ENCODE measurements around the gene DPAGT1. TPM values are rescaled to one million over a fixed set of nuclear protein-coding genes. Genes with fewer than 3 reads are reported as not detected.

Gene DPAGT1
- total and polyA plus RNA-seq, 2 of the 8 experiments (the other 6 are each of a cell fraction or from before 2014, with no cell fraction given) = 59.8 to 236 TPM

GRCh38 chr11:119125821-119126220, 24.2 kb upstream of the DPAGT1 start:
- Histone ChIP-seq H3K9ac (replicated peaks in 1 of 4; ENCODE audit: extremely low read depth in 1 of 4, low read depth in 3 of 4, low read length in 3 of 4) (no peak overlapping the region), H2BK12ac (ENCODE audit: low read depth, low read length) (no peak overlapping the region)
- FAIRE-seq = no peak
- no peak for TF ChIP-seq SP2 (IDR thresholded peaks at IDR 0.05; ENCODE audit: low read length)
- TF ChIP-seq ATF2 (IDR thresholded peaks at IDR 0.05; ENCODE audit: low read length) = no peak
- TF ChIP-seq RBBP5 (IDR thresholded peaks at IDR 0.05; ENCODE audit: borderline replicate concordance, low read depth, low read length) = no peak
- TF ChIP-seq POLR2A (IDR thresholded peaks at IDR 0.05; ENCODE audit: control extremely low read depth in 1 of 2, low read depth in 2 of 2, low read length in 2 of 2) = no peak
- no peak for TF ChIP-seq BCL11A (IDR thresholded peaks at IDR 0.05; ENCODE audit: low read depth in 2 of 2, low read length in 2 of 2)
- no peak for TF ChIP-seq BACH1 (IDR thresholded peaks at IDR 0.05; ENCODE audit: low read length)
- no peak for TF ChIP-seq TEAD4 (IDR thresholded peaks at IDR 0.05; ENCODE audit: low read depth, low read length)
- TF ChIP-seq RXRA (IDR thresholded peaks at IDR 0.05; ENCODE audit: insufficient read depth, low read depth, low read length) = no peak
- TF ChIP-seq YY1 (IDR thresholded peaks at IDR 0.05; ENCODE audit: low read depth, low read length) = no peak
- no peak for TF ChIP-seq POLR2AphosphoS5 (IDR thresholded peaks at IDR 0.05; ENCODE audit: low read depth, low read length)
- no peak for TF ChIP-seq SIN3A (conservative IDR thresholded peaks at IDR 0.05 in 1 of 2, IDR thresholded peaks at IDR 0.05 in 1 of 2; ENCODE audit: low read depth in 1 of 2, low read length in 2 of 2)
- TF ChIP-seq TAF7 (optimal IDR thresholded peaks at IDR 0.05; ENCODE audit: borderline replicate concordance, low read depth, low read length) = no peak
- TF ChIP-seq PHF8 (conservative IDR thresholded peaks at IDR 0.05; ENCODE audit: low read depth, low read length) = no peak

More at GRCh38 chr11:119125821-119126220, 24.2 kb upstream of the DPAGT1 start:
- 89% methylated on average over 6 of the region's 6 CpGs; no CpG with 5 or more reads in 1 of the 2 experiments for WGBS, 2 experiments (ENCODE audit: extremely low coverage in 1 of 2, insufficient coverage in 1 of 2, insufficient read length in 1 of 2, insufficient replicate concordance in 2 of 2, low coverage in 1 of 2, low lambda C conversion rate in 2 of 2, missing lambda C conversion rate in 1 of 2)
- peaks cover 7 to 26% of the 10 kb centered on the region in 2 experiments for H3K79me2 ChIP-seq (ENCODE audit: control insufficient read depth in 1 of 2, insufficient read depth in 2 of 2, low read length in 2 of 2)
- no peak overlapping the region for H3K27ac ChIP-seq (ENCODE audit: low read depth, low read length)
- ChIA-PET POLR2A (ENCODE audit: partially characterized antibody) (interaction anchor here (0.5 to 3.2 kb wide), 7 partner anchors 9 to 1526 kb away, joined by 3 to 19 read pairs (median 4); partner anchors contain the start of genes CBL and MCAM), CTCF (ENCODE audit: partially characterized antibody) (interaction anchor here (1.0 to 2.5 kb wide), 6 partner anchors 15 to 172 kb away, joined by 3 to 9 read pairs (median 4); no protein-coding TSS in a partner anchor)
- H2BK5ac ChIP-seq (ENCODE audit: low read depth, low read length) = no peak overlapping the region
- H3K18ac ChIP-seq (ENCODE audit: extremely low read depth, low read length) = no peak overlapping the region
- peaks cover 7% of the 10 kb centered on the region; the same call in 1 of the 2 replicates for H3K79me1 ChIP-seq (ENCODE audit: low read depth, low read length)
- DNase-seq (ENCODE audit: low read depth in 1 of 2, low spot score in 2 of 2) = no peak
- H2AFZ ChIP-seq (ENCODE audit: low read length) = no peak overlapping the region
- no peak overlapping the region for H3K14ac ChIP-seq (ENCODE audit: insufficient read length)
- no peak overlapping the region for H2AK5ac ChIP-seq (ENCODE audit: low read depth, low read length)
- no peaks in the 10 kb centered on the region for H3K9me3 ChIP-seq (ENCODE audit: insufficient read depth in 2 of 2, low read depth in 1 of 2, low read length in 1 of 2)
- H4K8ac ChIP-seq (ENCODE audit: extremely low read depth, insufficient read depth, low read length) = no peak overlapping the region
- no peak overlapping the region for H2BK20ac ChIP-seq (ENCODE audit: low read length)
- H2BK15ac ChIP-seq (ENCODE audit: low read length) = no peak overlapping the region
- H3K4me3 ChIP-seq (ENCODE audit: extremely low read depth in 1 of 4, insufficient read depth in 2 of 4, low read depth in 3 of 4, low read length in 4 of 4) = no peak overlapping the region
- no peak overlapping the region for H4K91ac ChIP-seq (replicated peaks; ENCODE audit: insufficient read length, low read length)
- no peak overlapping the region for H3K4ac ChIP-seq (replicated peaks; ENCODE audit: insufficient read length, low read depth, low read length)
- H3K4me1 ChIP-seq (replicated peaks in 1 of 4; ENCODE audit: control insufficient read depth in 3 of 4, insufficient read depth in 4 of 4, low read length in 3 of 4) = peaks cover 0 to 8% (median 6%) of the 10 kb centered on the region in 4 experiments; a peak in 5 of 7 replicates
- no peak overlapping the region for H4K5ac ChIP-seq (ENCODE audit: insufficient read length, low read depth, low read length)
- no peak overlapping the region for H3K23ac ChIP-seq (ENCODE audit: insufficient read length)
- peaks cover 0 to 11% of the 10 kb centered on the region in 2 experiments for H4K20me1 ChIP-seq (replicated peaks in 1 of 2; ENCODE audit: control insufficient read depth in 1 of 2, insufficient read depth in 2 of 2, low read length in 2 of 2)
- H2BK120ac ChIP-seq (replicated peaks; ENCODE audit: low read depth, low read length) = no peak overlapping the region
- no peak overlapping the region for H3K4me2 ChIP-seq (ENCODE audit: insufficient read depth in 1 of 2, low read depth in 2 of 2, low read length in 2 of 2)
- peaks cover 5% of the 10 kb centered on the region; the same call in 1 of the 2 replicates for H3K23me2 ChIP-seq (ENCODE audit: low read depth, low read length)
- H3K56ac ChIP-seq (replicated peaks; ENCODE audit: insufficient read length, low read depth, low read length) = no peak overlapping the region
- peaks cover 2 to 24% (median 14%) of the 10 kb centered on the region in 4 experiments; a peak in 6 of 8 replicates for H3K36me3 ChIP-seq (ENCODE audit: control insufficient read depth in 2 of 4, insufficient read depth in 4 of 4, low read length in 3 of 4)
- H3K27me3 ChIP-seq (replicated peaks in 1 of 4; ENCODE audit: control insufficient read depth in 3 of 4, extremely low read depth in 1 of 4, insufficient read depth in 3 of 4, low read length in 3 of 4) = no peaks in the 10 kb centered on the region
